Panc1 (cell line): Measurements from ENCODE around the gene KIAA1217.

ENCODE experiments used
- CTCF ChIP-seq: fragments of 450-650 bp; IDR thresholded peaks from 2 replicates; pipeline ENCODE4 v1.5.1; 2017; ENCODE audit warnings: mild to moderate bottlenecking
- POLR2AphosphoS5 ChIP-seq: IDR thresholded peaks from 2 replicates; pipeline ENCODE4 v1.6.1; 2012; ENCODE audit warnings: mild to moderate bottlenecking, low read depth, low read length, moderate library complexity
- SIN3A ChIP-seq: IDR thresholded peaks from 2 replicates; pipeline ENCODE4 v1.6.1; 2012; ENCODE audit warnings: low read depth, mild to moderate bottlenecking, low read length, moderate library complexity, borderline replicate concordance; ENCODE audit not compliant: insufficient read depth
- TCF7L2 ChIP-seq: IDR thresholded peaks from 2 replicates; pipeline ENCODE4 v1.6.1; 2011; ENCODE audit warnings: mild to moderate bottlenecking, low read depth, low read length, inconsistent platforms

DNA sequence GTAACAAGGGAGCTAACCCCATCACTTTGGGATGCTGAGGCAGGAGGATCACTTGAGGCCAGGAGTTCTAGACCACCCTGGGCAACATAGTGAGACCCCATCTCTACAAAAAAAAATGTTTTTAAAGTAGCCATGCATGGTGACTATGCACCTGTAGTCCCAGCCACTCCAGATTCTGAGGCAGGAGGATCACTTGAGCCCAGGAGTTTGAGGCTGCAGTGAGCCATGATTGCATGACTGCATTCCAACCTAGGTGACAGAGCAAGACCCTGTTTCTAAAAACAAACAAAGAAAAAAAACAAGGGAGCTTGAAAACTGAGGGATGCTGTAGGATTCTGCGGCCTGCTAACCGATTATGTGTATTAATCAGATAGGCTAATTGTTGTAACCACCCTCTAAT, 4.9 kb downstream of the KIAA1217 start:
- TF ChIP-seq CTCF (no peak), SIN3A (no peak), TCF7L2 (no peak), POLR2AphosphoS5 (no peak)
